Thyroid gland (tissue), 4 donors: ENCODE data around the gene SIRPA. TPM values are rescaled to one million over a fixed set of nuclear protein-coding genes. Genes with fewer than 3 reads are reported as not detected.

Source experiments
- DNase-seq, 2 donors: peaks; one replicate each; pipeline ENCODE4 v3.0.0-alpha.2; 2019
- H3K27ac ChIP-seq, 3 donors: fragments of 200-600 bp; sonication (generic); 1 replicate in 2 of 3; 2 replicates in 1 of 3; pipeline ENCODE4 v1.5.1; 2016 to 2019; ENCODE audit warnings: mild to moderate bottlenecking in 1 of 3, moderate library complexity in 1 of 3
- H3K27me3 ChIP-seq: fragments of 200-600 bp; sonication (generic); one replicate; pipeline ENCODE4 v1.5.1; 2019
- H3K36me3 ChIP-seq, 2 donors: fragments of 200-600 bp; sonication (generic); one replicate each; pipeline ENCODE4 v1.5.1; 2016 to 2019
- H3K4me1 ChIP-seq, 2 donors: fragments of 200-600 bp; sonication (generic); one replicate each; pipeline ENCODE4 v1.5.1; 2017 to 2019
- H3K4me3 ChIP-seq, 3 donors: fragments of 200-600 bp; sonication (generic); replicated peaks in 1 of 3; 1 replicate in 2 of 3; 2 replicates in 1 of 3; pipeline ENCODE4 v1.5.1; 2016; ENCODE audit warnings: mild to moderate bottlenecking in 1 of 3
- H3K9me3 ChIP-seq: fragments of 200-600 bp; sonication (generic); one replicate; pipeline ENCODE4 v1.5.1; 2017
- CTCF ChIP-seq, 6 experiments: fragments of 200-600 bp in 3 of 6; fragments of 450-650 bp in 3 of 6; sonication (generic) in 3 of 6; IDR thresholded peaks; one replicate each; pipeline ENCODE4 v1.5.1; 2016 to 2019; ENCODE audit warnings: antibody characterized with exemption in 6 of 6, mild to moderate bottlenecking in 2 of 6, inconsistent platforms in 1 of 6, moderate library complexity in 1 of 6
- POLR2A ChIP-seq, 2 donors: fragments of 450-650 bp; IDR thresholded peaks; one replicate each; pipeline ENCODE4 v1.6.1; 2017; ENCODE audit warnings: antibody characterized with exemption in 2 of 2, mild to moderate bottlenecking in 2 of 2, moderate library complexity in 1 of 2
- WGBS, 2 donors: methylation state at CpG; one replicate each; pipeline ENCODE4 v1.1.5; 2017; 5-methylcytosine and 5-hydroxymethylcytosine counted together
- intact Hi-C: fragments of 100-400 bp; cut with DNase I; formaldehyde crosslinking; loops from one replicate; pipeline ENCODE4 v1.15.1; 2023
- total RNA-seq, 4 donors: library from RNA; depleted of rRNA; stranded (reverse); fragments of >200 nt; gene quantifications; one replicate each; pipeline ENCODE4 v1.2.3, GENCODE V29; 2016

The SIRPA gene
- total RNA-seq = 10 to 100 TPM; 14.1 to 35.1 (median 25.4) TPM

DNA sequence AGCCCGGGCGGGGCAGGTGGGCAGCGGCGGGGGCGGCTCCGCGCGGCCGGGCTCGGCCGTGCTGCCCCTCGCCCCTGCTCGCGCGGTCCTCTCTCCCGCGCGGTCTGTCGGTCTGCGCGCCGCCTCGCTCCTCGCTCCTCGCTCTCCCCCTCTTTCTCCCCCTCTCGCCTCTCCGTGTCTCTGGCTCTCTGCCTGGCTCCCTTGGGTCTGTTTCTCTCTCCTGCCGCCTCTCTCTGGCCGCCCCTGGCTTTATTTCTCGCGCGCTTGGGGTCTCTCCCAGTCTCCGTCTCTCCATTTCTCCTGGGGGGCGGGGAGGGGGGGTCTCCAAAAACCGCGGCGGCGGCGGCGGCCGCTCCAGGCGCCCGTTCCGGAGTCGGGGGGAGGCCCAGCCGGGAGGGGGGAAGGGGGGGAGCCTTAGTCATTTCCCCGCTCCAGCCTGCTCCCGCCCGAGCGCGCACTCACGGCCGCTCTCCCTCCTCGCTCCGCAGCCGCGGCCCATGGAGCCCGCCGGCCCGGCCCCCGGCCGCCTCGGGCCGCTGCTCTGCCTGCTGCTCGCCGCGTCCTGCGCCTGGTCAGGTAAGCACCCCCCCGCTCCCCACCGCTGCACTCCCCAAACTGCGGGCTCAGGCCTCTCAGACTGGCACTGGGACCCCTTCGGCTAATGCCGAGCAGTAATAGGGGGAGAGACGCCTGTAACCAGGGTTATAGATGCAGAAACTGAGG lies at the start of gene SIRPA:
Gene SIRPA, plus strand, starts transcription at position 457 of the 723 bp plus-strand sequence. Its CDS starts 41 bp downstream, at position 498.
- no peak for TF ChIP-seq POLR2A (IDR thresholded peaks at IDR 0.05)
- TF ChIP-seq CTCF (IDR thresholded peaks at IDR 0.05) = no peak
- Histone ChIP-seq H3K27ac (peak within 1 kb of the TSS; percentile 51 to 73 (median 67)), H3K36me3 (no peaks in the 10 kb centered on the region), H3K4me1 (peaks cover 11% of the 10 kb centered on the region in 2 donors), H3K27me3 (no peaks in the 10 kb centered on the region), H3K4me3 (peak within 1 kb of the TSS in 2 of 3 donors; percentile 35 to 72), H3K9me3 (no peaks in the 10 kb centered on the region)
- intact Hi-C loops = no loop called here
- DNase-seq = peak; percentile 67 to 68
- WGBS, 2 donors = 1 to 2% methylated on average over 15 to 38 of the region's 74 CpGs

DNA sequence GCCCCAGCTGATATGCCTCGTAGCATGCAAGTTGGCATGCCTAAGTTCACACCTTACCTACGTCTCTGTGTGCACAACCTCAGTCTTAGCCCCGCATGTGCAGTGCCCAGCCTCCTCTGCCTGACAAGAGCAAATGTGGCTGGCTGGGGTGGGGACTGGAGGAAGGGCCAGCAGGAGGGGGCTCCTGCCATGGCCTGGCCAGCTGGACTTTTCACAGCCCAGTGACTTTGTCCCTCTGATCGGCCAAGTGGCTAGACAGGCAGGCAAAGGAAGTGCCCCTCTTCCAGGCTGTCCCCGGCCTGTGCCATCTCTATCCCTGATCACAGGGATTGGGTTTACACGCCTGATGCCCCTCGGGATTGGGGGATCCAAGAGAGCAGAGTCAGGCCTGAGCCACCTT lies 49.5 kb upstream of the SIRPA start:
- no peaks in the 10 kb centered on the region for H3K36me3 ChIP-seq
- WGBS, 2 donors = 61 to 62% methylated on average over 3 to 6 of the region's 7 CpGs
- H3K27ac ChIP-seq = no peak overlapping the region
- H3K27me3 ChIP-seq = no peaks in the 10 kb centered on the region
- no peak overlapping the region for H3K4me3 ChIP-seq
- intact Hi-C loops = no loop called here
- TF ChIP-seq POLR2A (IDR thresholded peaks at IDR 0.05) = no peak
- TF ChIP-seq CTCF (IDR thresholded peaks at IDR 0.05) = no peak
- DNase-seq = no peak
- H3K9me3 ChIP-seq = no peaks in the 10 kb centered on the region
- H3K4me1 ChIP-seq = no peaks in the 10 kb centered on the region

DNA sequence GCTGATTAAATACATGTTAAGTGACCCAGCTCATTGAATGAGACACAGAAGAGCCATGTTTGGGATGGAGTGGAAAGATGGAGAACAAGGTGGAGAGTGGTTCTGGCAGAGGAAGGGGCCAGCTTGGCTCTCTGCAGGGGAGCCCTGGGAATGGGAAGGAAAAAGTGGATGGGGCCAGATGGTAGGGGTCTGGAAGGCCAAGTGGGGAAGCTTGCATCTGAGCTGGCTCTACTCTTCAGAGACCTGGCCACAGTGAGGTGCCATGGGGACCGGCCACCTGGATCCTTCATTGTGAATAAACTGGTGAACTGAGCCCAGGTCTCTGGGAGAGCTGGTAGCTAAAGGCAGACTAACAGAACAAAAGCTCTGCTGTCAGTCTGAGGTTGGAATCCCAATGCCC lies 48.9 kb upstream of the SIRPA start:
- Histone ChIP-seq H3K4me3 (no peak overlapping the region), H3K4me1 (no peaks in the 10 kb centered on the region), H3K27me3 (no peaks in the 10 kb centered on the region), H3K36me3 (no peaks in the 10 kb centered on the region), H3K9me3 (no peaks in the 10 kb centered on the region), H3K27ac (no peak overlapping the region)
- WGBS, 2 donors = 75 to 100% methylated on average over 1 of the region's 1 CpG
- intact Hi-C loops = no loop called here
- TF ChIP-seq POLR2A (IDR thresholded peaks at IDR 0.05) (no peak), CTCF (IDR thresholded peaks at IDR 0.05) (no peak)
- no peak for DNase-seq

DNA sequence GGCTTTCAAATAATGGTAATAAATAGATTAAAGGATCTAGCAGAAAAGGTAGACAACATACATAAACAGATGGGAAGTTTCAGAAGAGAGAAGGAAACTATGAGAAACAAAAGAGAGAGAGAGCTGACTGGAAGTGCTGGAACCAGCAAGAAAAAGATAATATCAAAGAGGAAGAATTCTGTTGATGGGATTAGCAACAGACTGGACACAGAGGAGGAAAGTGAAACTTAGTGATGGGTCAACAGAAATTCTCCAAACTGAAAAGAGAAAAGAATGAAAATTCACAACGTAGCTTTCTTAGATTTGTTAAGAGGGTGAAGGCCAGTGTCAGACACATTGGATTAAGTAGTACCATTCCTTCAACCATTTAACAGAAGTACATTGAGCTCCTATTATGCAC lies 48.3 kb upstream of the SIRPA start:
- TF ChIP-seq CTCF (IDR thresholded peaks at IDR 0.05) (no peak), POLR2A (IDR thresholded peaks at IDR 0.05) (no peak)
- Histone ChIP-seq H3K27me3 (no peaks in the 10 kb centered on the region), H3K4me3 (no peak overlapping the region), H3K4me1 (no peaks in the 10 kb centered on the region), H3K27ac (no peak overlapping the region), H3K36me3 (no peaks in the 10 kb centered on the region), H3K9me3 (no peaks in the 10 kb centered on the region)
- DNase-seq = no peak
- intact Hi-C loops = no loop called here
- WGBS, 2 donors = 24 to 48% methylated on average over 1 of the region's 1 CpG

- Histone ChIP-seq H3K9me3 (no peaks in the 10 kb centered on the region), H3K27ac (no peak overlapping the region), H3K4me3 (no peak overlapping the region), H3K27me3 (no peaks in the 10 kb centered on the region), H3K4me1 (no peaks in the 10 kb centered on the region), H3K36me3 (no peaks in the 10 kb centered on the region)
- TF ChIP-seq CTCF (IDR thresholded peaks at IDR 0.05) (no peak), POLR2A (IDR thresholded peaks at IDR 0.05) (no peak)
- 96 to 97% methylated on average over 2 of the region's 2 CpGs for WGBS, 2 donors
- intact Hi-C loops = no loop called here
- DNase-seq = no peak
Measured at GRCh38 chr20:1847780-1848179, 47.4 kb upstream of the SIRPA start.
